CD4-positive, alpha-beta T cell (primary cell): Measurements from ENCODE around the gene SMIM36. TPM values are rescaled to one million over a fixed set of nuclear protein-coding genes. Genes with fewer than 3 reads are reported as not detected.

ENCODE experiments used
- ATAC-seq: fragments of 200-7000 bp; cut with Tn5 transposase; one replicate; pipeline ENCODE4 v1.10.0; 2022; ENCODE audit warnings: mild to moderate bottlenecking; ENCODE audit not compliant: poor library complexity
- CTCF ChIA-PET: fragments of 350-600 bp; sonication (Branson Sonifier 250); formaldehyde crosslinking; loops from one replicate; lab custom pipeline; 2021; ENCODE audit warnings: antibody characterized with exemption, inconsistent platforms; lab: Charles Lee
- POLR2A ChIA-PET: fragments of 350-600 bp; sonication (Branson Sonifier 250); formaldehyde crosslinking; loops from one replicate; lab custom pipeline; 2021; ENCODE audit warnings: antibody characterized with exemption, inconsistent platforms; lab: Charles Lee
- DNase-seq, 14 experiments: peaks; one replicate each; pipeline ENCODE4 v3.0.0-alpha.2; 2013 to 2020; ENCODE audit warnings: mixed read lengths in 2 of 14
- H3K27ac ChIP-seq, 2 donors: one replicate each; pipeline versions ENCODE4 v1.5.1 to v1.7.0; 2013; ENCODE audit warnings: low read length in 2 of 2, low read depth in 1 of 2, mild to moderate bottlenecking in 1 of 2
- H3K27me3 ChIP-seq, 2 experiments: 1 replicate in 1 of 2; 2 replicates in 1 of 2; pipeline versions ENCODE4 v1.6.1 to v1.7.0; 2013; ENCODE audit warnings: low read length in 2 of 2, control low read depth in 1 of 2, mild to moderate bottlenecking in 1 of 2, moderate library complexity in 1 of 2; ENCODE audit not compliant: insufficient read depth in 2 of 2, control insufficient read depth in 1 of 2
- H3K36me3 ChIP-seq: one replicate; pipeline ENCODE4 v1.6.1; 2013; ENCODE audit warnings: low read length, control low read depth; ENCODE audit not compliant: insufficient read depth
- H3K4me1 ChIP-seq: one replicate; pipeline ENCODE4 v1.6.1; 2013; ENCODE audit warnings: low read length, control low read depth; ENCODE audit not compliant: insufficient read depth
- H3K4me3 ChIP-seq: one replicate; pipeline ENCODE4 v1.5.1; 2013; ENCODE audit warnings: mild to moderate bottlenecking, low read length, moderate library complexity
- H3K9me3 ChIP-seq, 2 experiments: 1 replicate in 1 of 2; 2 replicates in 1 of 2; pipeline versions ENCODE4 v1.6.1 to v1.7.0; 2013; ENCODE audit warnings: low read length in 2 of 2, mild to moderate bottlenecking in 2 of 2, control low read depth in 1 of 2, moderate library complexity in 1 of 2; ENCODE audit not compliant: control insufficient read depth in 1 of 2, insufficient read depth in 1 of 2
- H3K27ac Mint-ChIP-seq: one replicate; pipeline ENCODE4 v1.8.0; 2020; ENCODE audit warnings: mixed read lengths
- H3K27me3 Mint-ChIP-seq: one replicate; pipeline ENCODE4 v1.8.0; 2021; ENCODE audit warnings: mixed read lengths
- H3K36me3 Mint-ChIP-seq: one replicate; pipeline ENCODE4 v1.8.0; 2021; ENCODE audit warnings: low read depth, mixed read lengths
- H3K4me1 Mint-ChIP-seq: one replicate; pipeline ENCODE4 v1.8.0; 2021; ENCODE audit warnings: low read depth, mixed read lengths
- H3K4me3 Mint-ChIP-seq: one replicate; pipeline ENCODE4 v1.8.0; 2020; ENCODE audit warnings: mild to moderate bottlenecking, mixed read lengths
- H3K9me3 Mint-ChIP-seq: one replicate; pipeline ENCODE4 v1.8.0; 2020; ENCODE audit warnings: mixed read lengths
- CTCF ChIP-seq: fragments of 200-600 bp; IDR thresholded peaks from one replicate; pipeline ENCODE4 v1.8.0; 2022; ENCODE audit warnings: antibody characterized with exemption, mild to moderate bottlenecking
- intact Hi-C, 2 experiments: fragments of 100-400 bp; cut with DNase I in 1 of 2; cut with micrococcal nuclease in 1 of 2; formaldehyde crosslinking; loops; one replicate each; pipeline versions ENCODE4 v1.15.1 to v1.9.0; 2023 to 2025; cut with DNase I, micrococcal nuclease
- total RNA-seq, 174 experiments: library from RNA in 2 of 174; stranded (reverse) in 2 of 174; gene quantifications; one replicate each; pipeline ENCODE4 v1.2.3 and lab custom pipeline; 2021 to 2026

The SMIM36 gene
- total RNA-seq, 2 experiments from 2014 or later, result not detected

GRCh38 chr17:55521186-55521585, 9.9 kb upstream of the SMIM36 start:
- Histone ChIP-seq H3K9me3 (no peaks in the 10 kb centered on the region), H3K4me3 (no peak overlapping the region), H3K4me1 (no peaks in the 10 kb centered on the region), H3K27ac (no peak overlapping the region), H3K36me3 (no peaks in the 10 kb centered on the region), H3K27me3 (peaks cover 0 to 3% of the 10 kb centered on the region in 2 experiments)
- DNase-seq (peak in 1 of 14 experiments; percentile 5), ATAC-seq (no peak)
- POLR2A ChIA-PET, result interaction anchor here (0.8 kb wide), 1 partner anchor 79 kb away, joined by 3 read pairs; no protein-coding TSS in a partner anchor
- Mint-ChIP-seq H3K27me3 (peaks cover 7% of the 10 kb centered on the region), H3K4me3 (no peak overlapping the region), H3K36me3 (no peaks in the 10 kb centered on the region), H3K4me1 (no peaks in the 10 kb centered on the region), H3K9me3 (no peaks in the 10 kb centered on the region), H3K27ac (no peak overlapping the region)
- TF ChIP-seq CTCF, result no peak
- CTCF ChIA-PET, result no interaction called here
- intact Hi-C loops, result loop anchor here (10.0 kb wide), 3 partner anchors 64 to 794 kb away; no protein-coding TSS in a partner anchor

- ChIA-PET POLR2A (no interaction called here), CTCF (no interaction called here)
- ATAC-seq (no peak), DNase-seq (no peak)
- intact Hi-C loops, result loop anchor here (10.0 kb wide), 3 partner anchors 64 to 794 kb away; no protein-coding TSS in a partner anchor
- no peaks in the 10 kb centered on the region for H3K36me3 ChIP-seq
- no peak overlapping the region for H3K27ac ChIP-seq
- Mint-ChIP-seq H3K4me3 (no peak overlapping the region), H3K27ac (no peak overlapping the region), H3K9me3 (no peaks in the 10 kb centered on the region), H3K27me3 (peaks cover 7% of the 10 kb centered on the region), H3K4me1 (no peaks in the 10 kb centered on the region), H3K36me3 (no peaks in the 10 kb centered on the region)
- no peak for TF ChIP-seq CTCF
- peaks cover 0 to 7% of the 10 kb centered on the region in 2 experiments for H3K27me3 ChIP-seq
- no peaks in the 10 kb centered on the region for H3K4me1 ChIP-seq
- no peaks in the 10 kb centered on the region for H3K9me3 ChIP-seq
- no peak overlapping the region for H3K4me3 ChIP-seq
Measured at GRCh38 chr17:55520402-55520801, 9.2 kb upstream of the SMIM36 start.

- no peak for ATAC-seq
- H3K9me3 Mint-ChIP-seq, result no peaks in the 10 kb centered on the region
- CTCF ChIA-PET, result interaction anchor here (0.5 kb wide), 1 partner anchor 8 kb away, joined by 3 read pairs; no protein-coding TSS in a partner anchor
- Histone ChIP-seq H3K9me3 (no peaks in the 10 kb centered on the region), H3K36me3 (no peaks in the 10 kb centered on the region), H3K4me1 (no peaks in the 10 kb centered on the region), H3K27ac (no peak overlapping the region), H3K4me3 (no peak overlapping the region), H3K27me3 (peaks cover 0 to 8% of the 10 kb centered on the region in 2 experiments)
- no peak overlapping the region for H3K27ac Mint-ChIP-seq
- intact Hi-C loops, result loop anchor here in 1 of 2 experiments (10.0 kb wide), 1 partner anchor 164 kb away; no protein-coding TSS in a partner anchor
- peaks cover 12% of the 10 kb centered on the region for H3K27me3 Mint-ChIP-seq
- H3K4me3 Mint-ChIP-seq, result no peak overlapping the region
- DNase-seq, result no peak
- no peaks in the 10 kb centered on the region for H3K36me3 Mint-ChIP-seq
- no peaks in the 10 kb centered on the region for H3K4me1 Mint-ChIP-seq
- POLR2A ChIA-PET, result no interaction called here
- no peak for TF ChIP-seq CTCF
Measured at GRCh38 chr17:55518510-55518909, 7.3 kb upstream of the SMIM36 start.
